ENCODE measurements around the gene ROBO1.

- TF ChIP-seq NR2F2 (IDR thresholded peaks at IDR 0.05), result no peak
- TF ChIP-seq, protein P1, sequence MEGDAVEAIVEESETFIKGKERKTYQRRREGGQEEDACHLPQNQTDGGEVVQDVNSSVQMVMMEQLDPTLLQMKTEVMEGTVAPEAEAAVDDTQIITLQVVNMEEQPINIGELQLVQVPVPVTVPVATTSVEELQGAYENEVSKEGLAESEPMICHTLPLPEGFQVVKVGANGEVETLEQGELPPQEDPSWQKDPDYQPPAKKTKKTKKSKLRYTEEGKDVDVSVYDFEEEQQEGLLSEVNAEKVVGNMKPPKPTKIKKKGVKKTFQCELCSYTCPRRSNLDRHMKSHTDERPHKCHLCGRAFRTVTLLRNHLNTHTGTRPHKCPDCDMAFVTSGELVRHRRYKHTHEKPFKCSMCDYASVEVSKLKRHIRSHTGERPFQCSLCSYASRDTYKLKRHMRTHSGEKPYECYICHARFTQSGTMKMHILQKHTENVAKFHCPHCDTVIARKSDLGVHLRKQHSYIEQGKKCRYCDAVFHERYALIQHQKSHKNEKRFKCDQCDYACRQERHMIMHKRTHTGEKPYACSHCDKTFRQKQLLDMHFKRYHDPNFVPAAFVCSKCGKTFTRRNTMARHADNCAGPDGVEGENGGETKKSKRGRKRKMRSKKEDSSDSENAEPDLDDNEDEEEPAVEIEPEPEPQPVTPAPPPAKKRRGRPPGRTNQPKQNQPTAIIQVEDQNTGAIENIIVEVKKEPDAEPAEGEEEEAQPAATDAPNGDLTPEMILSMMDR (IDR thresholded peaks at IDR 0.05; ENCODE audit: low read depth, low read length, missing input control), result no peak
- TF ChIP-seq RAD21 (IDR thresholded peaks at IDR 0.05), result no peak
- TF ChIP-seq YY1 (IDR thresholded peaks at IDR 0.05), result no peak
- no peak for TF ChIP-seq MAX (IDR thresholded peaks at IDR 0.05)
- TF ChIP-seq HNF4A (conservative IDR thresholded peaks at IDR 0.05), result no peak
- TF ChIP-seq FOXA1 (IDR thresholded peaks at IDR 0.05), result no peak
- no peak for TF ChIP-seq TAF1 (conservative IDR thresholded peaks at IDR 0.05)
- TF ChIP-seq JUND (IDR thresholded peaks at IDR 0.05), result no peak
Observed at GRCh38 chr3:79515072-79515471, 252.7 kb downstream of the ROBO1 start.
